Erythroblast (primary cell): Measurements from ENCODE around the gene GAA.

ENCODE experiments used
- GATA1 ChIP-seq: IDR thresholded peaks from 2 replicates; pipeline ENCODE4 v1.6.1; 2011; ENCODE audit warnings: low read depth, mild to moderate bottlenecking, control low read depth, low read length, moderate library complexity
- POLR2A ChIP-seq: IDR thresholded peaks from 2 replicates; pipeline ENCODE4 v1.6.1; 2011; ENCODE audit warnings: mild to moderate bottlenecking, low read length

- no peak for TF ChIP-seq POLR2A
- no peak for TF ChIP-seq GATA1
Observed at GRCh38 chr17:80071116-80071841, 30.1 kb upstream of the GAA start.
